ENCODE results near the gene DNAJC30. TPM values are rescaled to one million over a fixed set of nuclear protein-coding genes. Genes with fewer than 3 reads are reported as not detected.

The DNAJC30 gene
- total and polyA plus RNA-seq, 2 of the 8 experiments (the other 6 are each of a cell fraction or from before 2014, with no cell fraction given), result 6.1 to 6.3 TPM

DNA sequence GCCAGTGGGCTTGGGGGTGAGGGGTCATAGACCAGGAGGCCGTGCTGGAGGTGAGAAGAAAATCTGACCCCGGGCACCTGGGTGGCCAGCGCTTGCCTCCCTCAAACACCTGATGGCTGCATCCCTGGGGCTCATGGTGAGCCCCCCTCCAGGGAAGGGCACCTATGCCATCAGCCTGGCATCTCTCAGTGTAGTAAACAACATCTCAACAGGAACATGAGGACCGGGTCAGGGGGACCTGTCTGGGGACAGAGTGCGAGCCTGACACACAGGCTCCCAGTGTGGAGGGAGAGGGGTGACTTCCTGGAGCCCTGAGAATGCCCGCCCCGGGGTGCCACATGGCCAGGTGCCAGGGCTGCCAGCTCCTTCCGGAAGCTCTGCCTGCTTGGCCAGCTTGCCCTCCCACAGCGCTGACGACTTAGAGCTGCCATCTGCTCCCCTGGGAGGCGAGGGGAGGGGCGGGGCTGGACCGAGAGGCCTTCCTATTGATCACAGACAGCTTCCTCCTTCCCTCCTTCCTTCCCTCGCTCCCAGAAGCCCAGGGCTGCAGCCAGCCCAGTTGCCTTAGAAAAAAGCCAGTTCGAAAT, 23.9 kb upstream of the DNAJC30 start:
- H3K23me2 ChIP-seq (ENCODE audit: low read depth, low read length), result peaks cover 2% of the 10 kb centered on the region; the same call in 1 of the 2 replicates
- no peak overlapping the region for H2BK12ac ChIP-seq (ENCODE audit: low read depth, low read length)
- no peak overlapping the region for H3K4ac ChIP-seq (replicated peaks; ENCODE audit: insufficient read length, low read depth, low read length)
- no peak overlapping the region for H2BK5ac ChIP-seq (ENCODE audit: low read depth, low read length)
- H3K56ac ChIP-seq (replicated peaks; ENCODE audit: insufficient read length, low read depth, low read length), result no peak overlapping the region
- H3K9ac ChIP-seq (replicated peaks in 1 of 4; ENCODE audit: extremely low read depth in 1 of 4, low read depth in 3 of 4, low read length in 3 of 4), result no peak overlapping the region
- H2BK20ac ChIP-seq (ENCODE audit: low read length), result no peak overlapping the region
- H3K18ac ChIP-seq (ENCODE audit: extremely low read depth, low read length), result no peak overlapping the region
- H3K23ac ChIP-seq (ENCODE audit: insufficient read length), result no peak overlapping the region
- H2AK5ac ChIP-seq (ENCODE audit: low read depth, low read length), result no peak overlapping the region
- no peak overlapping the region for H2AFZ ChIP-seq (ENCODE audit: low read length)
- H3K36me3 ChIP-seq (ENCODE audit: control insufficient read depth in 2 of 4, insufficient read depth in 4 of 4, low read length in 3 of 4), result no peaks in the 10 kb centered on the region; a peak in 1 of 8 replicates
- WGBS, 2 experiments (ENCODE audit: extremely low coverage in 1 of 2, insufficient coverage in 1 of 2, insufficient read length in 1 of 2, insufficient replicate concordance in 2 of 2, low coverage in 1 of 2, low lambda C conversion rate in 2 of 2, missing lambda C conversion rate in 1 of 2), result 81% methylated on average over 14 of the region's 15 CpGs; no CpG with 5 or more reads in 1 of the 2 experiments
- no peaks in the 10 kb centered on the region for H3K9me3 ChIP-seq (ENCODE audit: insufficient read depth in 2 of 2, low read depth in 1 of 2, low read length in 1 of 2)
- H3K4me3 ChIP-seq (ENCODE audit: extremely low read depth in 1 of 4, insufficient read depth in 2 of 4, low read depth in 3 of 4, low read length in 4 of 4), result no peak overlapping the region
- no peaks in the 10 kb centered on the region; the same call in 1 of the 2 replicates for H3K79me1 ChIP-seq (ENCODE audit: low read depth, low read length)
- FAIRE-seq (no peak), DNase-seq (ENCODE audit: low read depth in 1 of 2, low spot score in 2 of 2) (peak in 1 of 2 experiments; percentile 49)
- no peak overlapping the region for H3K14ac ChIP-seq (ENCODE audit: insufficient read length)
- no peak overlapping the region for H2BK120ac ChIP-seq (replicated peaks; ENCODE audit: low read depth, low read length)
- peaks cover 0 to 19% (median 15%) of the 10 kb centered on the region in 4 experiments; a peak in 6 of 7 replicates for H3K4me1 ChIP-seq (replicated peaks in 1 of 4; ENCODE audit: control insufficient read depth in 3 of 4, insufficient read depth in 4 of 4, low read length in 3 of 4)
- no peak overlapping the region for H4K91ac ChIP-seq (replicated peaks; ENCODE audit: insufficient read length, low read length)
- peaks cover 3 to 10% of the 10 kb centered on the region in 2 experiments for H4K20me1 ChIP-seq (replicated peaks in 1 of 2; ENCODE audit: control insufficient read depth in 1 of 2, insufficient read depth in 2 of 2, low read length in 2 of 2)
- H3K79me2 ChIP-seq (ENCODE audit: control insufficient read depth in 1 of 2, insufficient read depth in 2 of 2, low read length in 2 of 2), result no peaks in the 10 kb centered on the region
- ChIA-PET CTCF (ENCODE audit: partially characterized antibody) (interaction anchor here (0.7 to 9.7 kb wide), 9 partner anchors 9 to 189 kb away, joined by 3 to 130 read pairs (median 4); partner anchors contain the start of gene STX1A), POLR2A (ENCODE audit: partially characterized antibody) (interaction anchor here (1.0 to 2.4 kb wide), 8 partner anchors 10 to 32 kb away, joined by 3 to 7 read pairs (median 5); partner anchors contain the start of genes ABHD11 and STX1A)
- H4K8ac ChIP-seq (ENCODE audit: extremely low read depth, insufficient read depth, low read length), result peak overlapping the region; percentile 57; the same call in 1 of the 2 replicates
- H2BK15ac ChIP-seq (ENCODE audit: low read length), result no peak overlapping the region
- no peak overlapping the region for H3K4me2 ChIP-seq (ENCODE audit: insufficient read depth in 1 of 2, low read depth in 2 of 2, low read length in 2 of 2)
- H3K27ac ChIP-seq (ENCODE audit: low read depth, low read length), result no peak overlapping the region
- no peak overlapping the region for H4K5ac ChIP-seq (ENCODE audit: insufficient read length, low read depth, low read length)
- TF ChIP-seq YY1 (IDR thresholded peaks at IDR 0.05; ENCODE audit: low read depth, low read length), result no peak
- no peak for TF ChIP-seq GABPA (IDR thresholded peaks at IDR 0.05; ENCODE audit: borderline replicate concordance, insufficient read depth, low read length)
- TF ChIP-seq FOSL1 (IDR thresholded peaks at IDR 0.05; ENCODE audit: insufficient read depth, low read depth, low read length), result no peak
- TF ChIP-seq TBP (IDR thresholded peaks at IDR 0.05; ENCODE audit: low read depth, low read length), result no peak
- TF ChIP-seq GTF2F1 (IDR thresholded peaks at IDR 0.05; ENCODE audit: borderline replicate concordance, low read depth, low read length), result no peak
- no peak for TF ChIP-seq POLR2AphosphoS5 (IDR thresholded peaks at IDR 0.05; ENCODE audit: low read depth, low read length)
- no peaks in the 10 kb centered on the region; a peak in 1 of 7 replicates for H3K27me3 ChIP-seq (replicated peaks in 1 of 4; ENCODE audit: control insufficient read depth in 3 of 4, extremely low read depth in 1 of 4, insufficient read depth in 3 of 4, low read length in 3 of 4)
